ENCODE measurements around the gene MYO1E. TPM values are rescaled to one million over a fixed set of nuclear protein-coding genes. Genes with fewer than 3 reads are reported as not detected.

The MYO1E gene
- total RNA-seq, 6 experiments from 2014 or later: 108 to 142 (median 115) TPM

- Mint-ChIP-seq H3K36me3 (ENCODE audit: low read depth) (no peaks in the 10 kb centered on the region), H3K4me3 (no peak overlapping the region), H3K27me3 (ENCODE audit: insufficient read depth) (peaks cover 3% of the 10 kb centered on the region; the same call in 1 of the 2 replicates), H3K9me3 (no peaks in the 10 kb centered on the region), H3K27ac (peak overlapping the region; percentile 69), H3K4me1 (ENCODE audit: low read depth) (peaks cover 84% of the 10 kb centered on the region)
- DNase-seq: peak; percentile 46
- TF ChIP-seq CTCF (IDR thresholded peaks at IDR 0.05): no peak
These were observed 68.5 kb downstream of the MYO1E start for GRCh38 chr15:59304034-59304795.

- no peak for DNase-seq
- TF ChIP-seq CTCF (IDR thresholded peaks at IDR 0.05): no peak
- Mint-ChIP-seq H3K36me3 (ENCODE audit: low read depth) (no peaks in the 10 kb centered on the region; the same call in 1 of the 2 replicates), H3K27ac (peak overlapping the region; percentile 69), H3K4me3 (no peak overlapping the region), H3K27me3 (ENCODE audit: insufficient read depth) (peaks cover 3% of the 10 kb centered on the region; the same call in 1 of the 2 replicates), H3K9me3 (no peaks in the 10 kb centered on the region), H3K4me1 (ENCODE audit: low read depth) (peaks cover 86% of the 10 kb centered on the region)
These were observed 69.0 kb downstream of the MYO1E start for GRCh38 chr15:59303633-59304032.

- H3K27me3 Mint-ChIP-seq (ENCODE audit: insufficient read depth): peaks cover 3% of the 10 kb centered on the region; the same call in 1 of the 2 replicates
- H3K4me3 Mint-ChIP-seq: no peak overlapping the region
- no peak for DNase-seq
- H3K9me3 Mint-ChIP-seq: no peaks in the 10 kb centered on the region
- H3K36me3 Mint-ChIP-seq (ENCODE audit: low read depth): no peaks in the 10 kb centered on the region; the same call in 1 of the 2 replicates
- peak overlapping the region; percentile 33; the same call in 1 of the 2 replicates for H3K27ac Mint-ChIP-seq
- peaks cover 91% of the 10 kb centered on the region for H3K4me1 Mint-ChIP-seq (ENCODE audit: low read depth)
- TF ChIP-seq CTCF (IDR thresholded peaks at IDR 0.05): no peak
These were observed 69.5 kb downstream of the MYO1E start for GRCh38 chr15:59303136-59303535.

GRCh38 chr15:59301527-59301926 is 71.1 kb downstream of the MYO1E start:
- Mint-ChIP-seq H3K9me3 (no peaks in the 10 kb centered on the region; the same call in 1 of the 2 replicates), H3K4me1 (ENCODE audit: low read depth) (peaks cover 92% of the 10 kb centered on the region)

GRCh38 chr15:59300618-59301139 is 72.0 kb downstream of the MYO1E start:
- peaks cover 3% of the 10 kb centered on the region; the same call in 1 of the 2 replicates for H3K27me3 Mint-ChIP-seq (ENCODE audit: insufficient read depth)
- peak overlapping the region; percentile 51 for H3K4me3 Mint-ChIP-seq
- DNase-seq: no peak
- H3K36me3 Mint-ChIP-seq (ENCODE audit: low read depth): no peaks in the 10 kb centered on the region; the same call in 1 of the 2 replicates
- no peaks in the 10 kb centered on the region; the same call in 1 of the 2 replicates for H3K9me3 Mint-ChIP-seq
- H3K27ac Mint-ChIP-seq: peak overlapping the region; percentile 78
- H3K4me1 Mint-ChIP-seq (ENCODE audit: low read depth): peaks cover 92% of the 10 kb centered on the region
- no peak for TF ChIP-seq CTCF (IDR thresholded peaks at IDR 0.05)

More at GRCh38 chr15:59301527-59301926, 71.1 kb downstream of the MYO1E start:
- no peak for TF ChIP-seq CTCF (IDR thresholded peaks at IDR 0.05)
- H3K4me3 Mint-ChIP-seq: peak overlapping the region; percentile 51
- peaks cover 3% of the 10 kb centered on the region; the same call in 1 of the 2 replicates for H3K27me3 Mint-ChIP-seq (ENCODE audit: insufficient read depth)
- peak overlapping the region; percentile 78 for H3K27ac Mint-ChIP-seq
- H3K36me3 Mint-ChIP-seq (ENCODE audit: low read depth): no peaks in the 10 kb centered on the region; the same call in 1 of the 2 replicates
- DNase-seq: no peak
